Activated naive CD4-positive, alpha-beta T cell treated with Interleukin-2 at 50 U/mL for 16 hours (primary cell): ENCODE measurements around the gene ONECUT1.

Experiments used
- DNase-seq: peaks from one replicate; pipeline ENCODE4 v3.0.0-alpha.2; 2020

The ONECUT1 gene

GRCh38 chr15:52796753-52797520 lies 6.8 kb upstream of the ONECUT1 start:
- no peak for DNase-seq

GRCh38 chr15:52796228-52796521 lies 6.0 kb upstream of the ONECUT1 start:
- DNase-seq = no peak

GRCh38 chr15:52795464-52796227 lies 5.5 kb upstream of the ONECUT1 start:
- no peak for DNase-seq

- DNase-seq = no peak
Measured at GRCh38 chr15:52794665-52795463, 4.7 kb upstream of the ONECUT1 start.

GRCh38 chr15:52791776-52792175 lies 1.6 kb upstream of the ONECUT1 start:
- no peak for DNase-seq

GRCh38 chr15:52790941-52791751 lies 1.0 kb upstream of the ONECUT1 start:
- no peak for DNase-seq

- no peak for DNase-seq
Measured at GRCh38 chr15:52789601-52790168, 451 bp downstream of the ONECUT1 start.

GRCh38 chr15:52789008-52789600 lies 1.0 kb downstream of the ONECUT1 start:
- DNase-seq = no peak

GRCh38 chr15:52788099-52788986 lies 1.8 kb downstream of the ONECUT1 start:
- DNase-seq = no peak

- DNase-seq = no peak
Measured at GRCh38 chr15:52787549-52788098, 2.5 kb downstream of the ONECUT1 start.

- no peak for DNase-seq
Measured at GRCh38 chr15:52787123-52787503, 3.0 kb downstream of the ONECUT1 start.

- DNase-seq = no peak
Measured at GRCh38 chr15:52786436-52787122, 3.6 kb downstream of the ONECUT1 start.

- no peak for DNase-seq
Measured at GRCh38 chr15:52785672-52786406, 4.3 kb downstream of the ONECUT1 start.

- DNase-seq = no peak
Measured at GRCh38 chr15:52784799-52785671, 5.1 kb downstream of the ONECUT1 start.

GRCh38 chr15:52783929-52784798 lies 6.0 kb downstream of the ONECUT1 start:
- no peak for DNase-seq

- DNase-seq = no peak
Measured at GRCh38 chr15:52783191-52783829, 6.8 kb downstream of the ONECUT1 start.

GRCh38 chr15:52782514-52782913 lies 7.6 kb downstream of the ONECUT1 start:
- DNase-seq = no peak
